Astrocyte (in vitro differentiated cells and primary cell): ENCODE data around the gene ANKH. TPM values are rescaled to one million over a fixed set of nuclear protein-coding genes. Genes with fewer than 3 reads are reported as not detected.

Source experiments
- DNase-seq: peaks from one replicate; pipeline ENCODE4 v3.0.0-alpha.2; 2010; ENCODE audit warnings: low read depth
- FAIRE-seq: peaks from 2 replicates; lab custom pipeline; 2011; peaks lifted over from hg19 to GRCh38; lab: Jason Lieb, UNC
- H2AFZ ChIP-seq: 2 replicates; pipeline ENCODE4 v1.6.0; 2012; ENCODE audit warnings: low read depth, low read length, inconsistent platforms
- H3K27ac ChIP-seq: 2 replicates; pipeline ENCODE4 v1.5.1; 2011; ENCODE audit warnings: low read depth, low read length, inconsistent platforms
- H3K27me3 ChIP-seq: 2 replicates; pipeline ENCODE4 v1.6.0; 2011; ENCODE audit warnings: low read length, inconsistent platforms; ENCODE audit not compliant: insufficient read depth
- H3K36me3 ChIP-seq: 2 replicates; pipeline ENCODE4 v1.5.1; 2011; ENCODE audit warnings: low read length, inconsistent platforms; ENCODE audit not compliant: insufficient read depth
- H3K4me1 ChIP-seq: 2 replicates; pipeline ENCODE4 v1.5.1; 2011; ENCODE audit warnings: low read length, inconsistent platforms; ENCODE audit not compliant: insufficient read depth
- H3K4me2 ChIP-seq: 2 replicates; pipeline ENCODE4 v1.6.0; 2012; ENCODE audit warnings: low read length, inconsistent platforms
- H3K4me3 ChIP-seq: 2 replicates; pipeline ENCODE4 v1.5.1; 2011; ENCODE audit warnings: low read depth, mild to moderate bottlenecking, low read length, inconsistent platforms; ENCODE audit not compliant: insufficient read depth
- H3K79me2 ChIP-seq: 2 replicates; pipeline ENCODE4 v1.6.0; 2012; ENCODE audit warnings: mild to moderate bottlenecking, low read length, inconsistent platforms; ENCODE audit not compliant: insufficient read depth
- H3K9ac ChIP-seq: 2 replicates; pipeline ENCODE4 v1.6.0; 2012; ENCODE audit warnings: mild to moderate bottlenecking, low read length, inconsistent platforms
- H3K9me3 ChIP-seq: 2 replicates; pipeline ENCODE4 v1.5.1; 2012; ENCODE audit warnings: low read depth, mild to moderate bottlenecking, low read length, inconsistent platforms; ENCODE audit not compliant: insufficient read depth
- H4K20me1 ChIP-seq: 2 replicates; pipeline ENCODE4 v1.6.0; 2012; ENCODE audit warnings: low read length, inconsistent platforms; ENCODE audit not compliant: insufficient read depth
- H3K27ac Mint-ChIP-seq: one replicate; pipeline ENCODE4 v1.8.0; 2021; ENCODE audit warnings: mild to moderate bottlenecking, mixed read lengths; ENCODE audit not compliant: unreplicated experiment
- H3K27me3 Mint-ChIP-seq: one replicate; pipeline ENCODE4 v1.8.0; 2021; ENCODE audit warnings: low read depth, mixed read lengths; ENCODE audit not compliant: unreplicated experiment
- H3K36me3 Mint-ChIP-seq: one replicate; pipeline ENCODE4 v1.8.0; 2021; ENCODE audit warnings: low read depth, mixed read lengths; ENCODE audit not compliant: unreplicated experiment
- H3K4me1 Mint-ChIP-seq: one replicate; pipeline ENCODE4 v1.8.0; 2021; ENCODE audit warnings: low read depth, mixed read lengths; ENCODE audit not compliant: unreplicated experiment
- H3K4me3 Mint-ChIP-seq: one replicate; pipeline ENCODE4 v1.8.0; 2021; ENCODE audit warnings: mild to moderate bottlenecking, moderate library complexity, mixed read lengths; ENCODE audit not compliant: unreplicated experiment
- H3K9me3 Mint-ChIP-seq: one replicate; pipeline ENCODE4 v1.8.0; 2021; ENCODE audit warnings: mild to moderate bottlenecking, mixed read lengths; ENCODE audit not compliant: unreplicated experiment
- EZH2 ChIP-seq: IDR thresholded peaks from 2 replicates; pipeline ENCODE4 v1.6.1; 2012; ENCODE audit warnings: mild to moderate bottlenecking, low read length, inconsistent platforms; ENCODE audit not compliant: insufficient read depth
- total RNA-seq: library from RNA; stranded (reverse); gene quantifications from 2 replicates; pipeline ENCODE4 v1.2.1, GENCODE V29; 2021
- TF ChIP-seq, protein P1 (sequence below): IDR thresholded peaks from 2 replicates; pipeline ENCODE4 v1.5.1; 2011; ENCODE audit warnings: low read depth, mild to moderate bottlenecking, inconsistent platforms, low read length, moderate library complexity; ENCODE audit not compliant: insufficient read depth

Gene ANKH
- total RNA-seq, 1 donor from 2014 or later = 15.8 TPM

GRCh38 chr5:14739981-14740380 lies 131.6 kb downstream of the ANKH start:
- no peak for FAIRE-seq
- no peaks in the 10 kb centered on the region for H3K27me3 ChIP-seq
- H3K36me3 ChIP-seq = peaks cover 4% of the 10 kb centered on the region
- H3K9ac ChIP-seq = no peak overlapping the region
- no peaks in the 10 kb centered on the region for H3K79me2 ChIP-seq
- no peak for DNase-seq
- Mint-ChIP-seq H3K4me1 (peaks cover 6% of the 10 kb centered on the region), H3K36me3 (peaks cover 10% of the 10 kb centered on the region), H3K9me3 (peaks cover 4% of the 10 kb centered on the region), H3K4me3 (no peak overlapping the region), H3K27ac (no peak overlapping the region), H3K27me3 (peaks cover 5% of the 10 kb centered on the region)
- H2AFZ ChIP-seq = no peak overlapping the region
- TF ChIP-seq, protein P1, sequence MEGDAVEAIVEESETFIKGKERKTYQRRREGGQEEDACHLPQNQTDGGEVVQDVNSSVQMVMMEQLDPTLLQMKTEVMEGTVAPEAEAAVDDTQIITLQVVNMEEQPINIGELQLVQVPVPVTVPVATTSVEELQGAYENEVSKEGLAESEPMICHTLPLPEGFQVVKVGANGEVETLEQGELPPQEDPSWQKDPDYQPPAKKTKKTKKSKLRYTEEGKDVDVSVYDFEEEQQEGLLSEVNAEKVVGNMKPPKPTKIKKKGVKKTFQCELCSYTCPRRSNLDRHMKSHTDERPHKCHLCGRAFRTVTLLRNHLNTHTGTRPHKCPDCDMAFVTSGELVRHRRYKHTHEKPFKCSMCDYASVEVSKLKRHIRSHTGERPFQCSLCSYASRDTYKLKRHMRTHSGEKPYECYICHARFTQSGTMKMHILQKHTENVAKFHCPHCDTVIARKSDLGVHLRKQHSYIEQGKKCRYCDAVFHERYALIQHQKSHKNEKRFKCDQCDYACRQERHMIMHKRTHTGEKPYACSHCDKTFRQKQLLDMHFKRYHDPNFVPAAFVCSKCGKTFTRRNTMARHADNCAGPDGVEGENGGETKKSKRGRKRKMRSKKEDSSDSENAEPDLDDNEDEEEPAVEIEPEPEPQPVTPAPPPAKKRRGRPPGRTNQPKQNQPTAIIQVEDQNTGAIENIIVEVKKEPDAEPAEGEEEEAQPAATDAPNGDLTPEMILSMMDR = no peak
- TF ChIP-seq EZH2 = no peak
- peaks cover 28% of the 10 kb centered on the region for H3K4me1 ChIP-seq
- H3K27ac ChIP-seq = no peak overlapping the region
- no peak overlapping the region for H3K4me3 ChIP-seq
- peak overlapping the region; percentile 16 for H3K4me2 ChIP-seq
- H4K20me1 ChIP-seq = peaks cover 6% of the 10 kb centered on the region
- no peaks in the 10 kb centered on the region for H3K9me3 ChIP-seq

GRCh38 chr5:14739538-14739937 lies 132.0 kb downstream of the ANKH start:
- peaks cover 6% of the 10 kb centered on the region for H4K20me1 ChIP-seq
- no peak overlapping the region for H2AFZ ChIP-seq
- Mint-ChIP-seq H3K9me3 (peaks cover 4% of the 10 kb centered on the region), H3K4me3 (no peak overlapping the region), H3K4me1 (peaks cover 6% of the 10 kb centered on the region), H3K27ac (no peak overlapping the region), H3K27me3 (peaks cover 5% of the 10 kb centered on the region), H3K36me3 (peaks cover 10% of the 10 kb centered on the region)
- no peaks in the 10 kb centered on the region for H3K9me3 ChIP-seq
- no peak overlapping the region for H3K9ac ChIP-seq
- TF ChIP-seq EZH2 = no peak
- TF ChIP-seq, protein P1 = no peak
- H3K4me1 ChIP-seq = peaks cover 28% of the 10 kb centered on the region
- H3K36me3 ChIP-seq = peaks cover 4% of the 10 kb centered on the region
- peak overlapping the region; percentile 16 for H3K4me2 ChIP-seq
- FAIRE-seq (peak; percentile 47), DNase-seq (peak; percentile 39)
- H3K79me2 ChIP-seq = no peaks in the 10 kb centered on the region
- H3K27ac ChIP-seq = no peak overlapping the region
- H3K27me3 ChIP-seq = no peaks in the 10 kb centered on the region
- H3K4me3 ChIP-seq = no peak overlapping the region

DNA sequence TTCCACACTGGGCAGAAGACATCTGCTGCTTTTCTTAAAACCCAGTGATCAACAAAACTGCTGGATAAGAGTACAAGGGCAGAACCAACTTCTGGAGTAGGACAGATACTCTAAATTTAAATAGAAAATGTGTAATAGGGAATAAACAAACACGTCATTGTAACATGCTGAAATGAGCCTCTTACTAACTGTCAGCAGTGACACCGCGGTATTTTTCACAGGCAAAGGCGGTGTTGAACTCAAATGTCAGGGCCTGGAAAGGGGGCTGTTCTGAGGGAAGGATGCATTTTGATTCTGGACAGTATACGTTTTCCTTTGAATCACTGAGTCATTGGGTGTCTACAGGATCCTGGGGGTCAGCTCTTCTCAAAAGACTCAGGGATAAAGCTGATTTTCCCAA lies 133.5 kb downstream of the ANKH start:
- H3K36me3 Mint-ChIP-seq = peaks cover 11% of the 10 kb centered on the region
- H3K4me3 ChIP-seq = no peak overlapping the region
- peaks cover 13% of the 10 kb centered on the region for H3K4me1 ChIP-seq
- TF ChIP-seq, protein P1 = no peak
- no peak for TF ChIP-seq EZH2
- peaks cover 4% of the 10 kb centered on the region for H3K36me3 ChIP-seq
- H3K4me3 Mint-ChIP-seq = no peak overlapping the region
- H4K20me1 ChIP-seq = no peaks in the 10 kb centered on the region
- H3K27ac Mint-ChIP-seq = no peak overlapping the region
- DNase-seq (no peak), FAIRE-seq (no peak)
- H3K4me2 ChIP-seq = no peak overlapping the region
- H3K9me3 Mint-ChIP-seq = peaks cover 4% of the 10 kb centered on the region
- H3K27ac ChIP-seq = no peak overlapping the region
- H3K9me3 ChIP-seq = no peaks in the 10 kb centered on the region
- H3K79me2 ChIP-seq = no peaks in the 10 kb centered on the region
- no peak overlapping the region for H2AFZ ChIP-seq
- H3K9ac ChIP-seq = no peak overlapping the region
- peaks cover 5% of the 10 kb centered on the region for H3K27me3 Mint-ChIP-seq
- H3K4me1 Mint-ChIP-seq = peaks cover 6% of the 10 kb centered on the region
- no peaks in the 10 kb centered on the region for H3K27me3 ChIP-seq
